Left lung (tissue), 10 donors: ENCODE data around the gene CAMTA1. TPM values are rescaled to one million over a fixed set of nuclear protein-coding genes. Genes with fewer than 3 reads are reported as not detected.

Source experiments
- ATAC-seq: fragments of 200-7000 bp; cut with Tn5 transposase; one replicate; pipeline ENCODE4 v1.9.1; 2020; ENCODE audit warnings: moderate library complexity
- DNase-seq, 4 donors: peaks; one replicate each; pipeline ENCODE4 v3.0.0-alpha.2; 2013 to 2020
- H3K27ac ChIP-seq, 2 donors: fragments of 200-600 bp; sonication (generic) in 1 of 2; one replicate each; pipeline versions ENCODE4 v1.5.0 to v1.8.0; 2020 to 2021
- H3K27me3 ChIP-seq, 2 donors: fragments of 200-600 bp; sonication (generic) in 1 of 2; one replicate each; pipeline versions ENCODE4 v1.5.0 to v1.8.0; 2020 to 2021
- H3K36me3 ChIP-seq, 2 donors: fragments of 200-600 bp; sonication (generic) in 1 of 2; one replicate each; pipeline versions ENCODE4 v1.5.0 to v1.8.0; 2020 to 2021
- H3K4me1 ChIP-seq, 2 donors: fragments of 200-600 bp; one replicate each; pipeline ENCODE4 v1.8.0; 2021
- H3K4me3 ChIP-seq, 2 donors: fragments of 200-600 bp; sonication (generic) in 1 of 2; one replicate each; pipeline versions ENCODE4 v1.5.0 to v1.8.0; 2020 to 2021; ENCODE audit warnings: mild to moderate bottlenecking in 1 of 2
- H3K9me3 ChIP-seq, 2 donors: fragments of 200-600 bp; sonication (generic) in 1 of 2; one replicate each; pipeline versions ENCODE4 v1.5.0 to v1.8.0; 2020 to 2021
- CTCF ChIP-seq, 2 donors: fragments of 200-600 bp; sonication (generic) in 1 of 2; IDR thresholded peaks; one replicate each; pipeline versions ENCODE4 v1.5.0 to v1.8.0; 2021; ENCODE audit warnings: antibody characterized with exemption in 2 of 2
- intact Hi-C, 2 donors: fragments of 100-400 bp; cut with DNase I; formaldehyde crosslinking; loops; one replicate each; pipeline versions ENCODE4 v1.11.2 to v1.14.2; 2022
- polyA plus RNA-seq, 6 donors: library from polyadenylated mRNA; unstranded; fragments of 120-200 nt; gene quantifications; one replicate each; pipeline ENCODE4 v1.2.1, GENCODE V29; 2013; ENCODE audit not compliant: insufficient read length in 6 of 6
- total RNA-seq, 2 donors: library from RNA; stranded (reverse); fragmentation: NEBNext Ultra II Directional; extraction: Animal tissue kit (Norgen Biotek cat#: 25700); gene quantifications; one replicate each; pipeline ENCODE4 v1.2.1, GENCODE V29; 2021
- donor health status: DM: no; HTN: yes; CAD: no.
- donor health status: DM: no; HTN: no; CAD: no.

Gene CAMTA1
- total and polyA plus RNA-seq, 8 donors = 42.7 to 69.1 (median 49.4) TPM

GRCh38 chr1:7430047-7430608, 644.9 kb downstream of the CAMTA1 start:
- no peak for TF ChIP-seq CTCF (IDR thresholded peaks at IDR 0.05)
- Histone ChIP-seq H3K36me3 (no peaks in the 10 kb centered on the region), H3K27ac (no peak overlapping the region), H3K27me3 (no peaks in the 10 kb centered on the region), H3K9me3 (no peaks in the 10 kb centered on the region), H3K4me3 (no peak overlapping the region), H3K4me1 (no peaks in the 10 kb centered on the region)
- ATAC-seq (no peak), DNase-seq (no peak)
- intact Hi-C loops = no loop called here

GRCh38 chr1:7430691-7431090, 645.4 kb downstream of the CAMTA1 start:
- ATAC-seq = no peak
- no peak for DNase-seq
- no peak for TF ChIP-seq CTCF (IDR thresholded peaks at IDR 0.05)

GRCh38 chr1:7432102-7432899, 647.0 kb downstream of the CAMTA1 start:
- intact Hi-C loops = no loop called here
- DNase-seq (peak in 1 of 4 donors; percentile 71), ATAC-seq (no peak)
- H3K4me3 ChIP-seq = no peak overlapping the region
- H3K27me3 ChIP-seq = no peaks in the 10 kb centered on the region
- no peaks in the 10 kb centered on the region for H3K9me3 ChIP-seq
- H3K36me3 ChIP-seq = no peaks in the 10 kb centered on the region
- no peak overlapping the region for H3K27ac ChIP-seq
- no peak for TF ChIP-seq CTCF (IDR thresholded peaks at IDR 0.05)
- no peaks in the 10 kb centered on the region for H3K4me1 ChIP-seq

More at GRCh38 chr1:7430691-7431090, 645.4 kb downstream of the CAMTA1 start:
- Histone ChIP-seq H3K27ac (no peak overlapping the region), H3K36me3 (no peaks in the 10 kb centered on the region), H3K4me1 (no peaks in the 10 kb centered on the region), H3K27me3 (no peaks in the 10 kb centered on the region), H3K4me3 (no peak overlapping the region), H3K9me3 (no peaks in the 10 kb centered on the region)
- intact Hi-C loops = no loop called here

- ATAC-seq (no peak), DNase-seq (peak in 1 of 4 donors; percentile 53)
- Histone ChIP-seq H3K4me1 (no peaks in the 10 kb centered on the region), H3K36me3 (no peaks in the 10 kb centered on the region), H3K4me3 (no peak overlapping the region), H3K27me3 (no peaks in the 10 kb centered on the region), H3K27ac (no peak overlapping the region), H3K9me3 (no peaks in the 10 kb centered on the region)
- TF ChIP-seq CTCF (IDR thresholded peaks at IDR 0.05) = no peak
- intact Hi-C loops = no loop called here
Measured at GRCh38 chr1:7432900-7433380, 647.7 kb downstream of the CAMTA1 start.

- Histone ChIP-seq H3K4me3 (no peak overlapping the region), H3K9me3 (no peaks in the 10 kb centered on the region), H3K27me3 (no peaks in the 10 kb centered on the region), H3K27ac (no peak overlapping the region), H3K4me1 (no peaks in the 10 kb centered on the region), H3K36me3 (no peaks in the 10 kb centered on the region)
- no peak for ATAC-seq
- no peak for TF ChIP-seq CTCF (IDR thresholded peaks at IDR 0.05)
- DNase-seq = peak in 1 of 4 donors; percentile 8
- intact Hi-C loops = no loop called here
Measured at GRCh38 chr1:7434566-7434965, 649.3 kb downstream of the CAMTA1 start.
